Esophagus muscularis mucosa (tissue), 4 donors: ENCODE results near the gene SNCG.
"Not testable (repeated sequence)": the region's sequence is repeated elsewhere in the genome, so short reads cannot be mapped to it uniquely, and the experiment has no call there.

ENCODE experiments used
- CTCF ChIP-seq, 3 experiments: fragments of 200-600 bp in 2 of 3; fragments of 450-650 bp in 1 of 3; sonication (generic) in 2 of 3; IDR thresholded peaks; one replicate each; pipeline ENCODE4 v1.5.1; 2017 to 2019; ENCODE audit warnings: antibody characterized with exemption in 3 of 3, mild to moderate bottlenecking in 2 of 3, moderate library complexity in 1 of 3
- EP300 ChIP-seq: sonication (generic); formaldehyde crosslinking; IDR thresholded peaks from one replicate; pipeline ENCODE4 v1.6.1; 2017; ENCODE audit warnings: antibody characterized with exemption
- POLR2A ChIP-seq: fragments of 450-650 bp; IDR thresholded peaks from one replicate; pipeline ENCODE4 v1.6.1; 2017; ENCODE audit warnings: antibody characterized with exemption, moderate library complexity, mild to moderate bottlenecking, low read depth
- POLR2AphosphoS5 ChIP-seq, 2 donors: sonication (generic); formaldehyde crosslinking; IDR thresholded peaks; one replicate each; pipeline ENCODE4 v1.6.1; 2017; ENCODE audit warnings: antibody characterized with exemption in 2 of 2

- not testable (repeated sequence) for TF ChIP-seq CTCF (IDR thresholded peaks at IDR 0.05); POLR2A; EP300; POLR2AphosphoS5 (IDR thresholded peaks at IDR 0.05)
These were observed 18.3 kb upstream of the SNCG start for GRCh38 chr10:86940076-86940475.
